HL-60 (cell line): ENCODE results near the gene NCOA5.

ENCODE experiments used
- DNase-seq, 2 experiments: peaks; one replicate each; pipeline ENCODE4 v3.0.0-alpha.2; 2010 to 2020; ENCODE audit warnings: low read depth in 1 of 2, low spot score in 1 of 2
- H3K27ac ChIP-seq: fragments of 250-450 bp; sonication (Bioruptor Pico); replicated peaks from 2 replicates; pipeline ENCODE4 v1.5.1; 2020; ENCODE audit warnings: mild to moderate bottlenecking, moderate library complexity
- H3K27me3 ChIP-seq: fragments of 250-450 bp; sonication (Bioruptor Pico); 2 replicates; pipeline ENCODE4 v1.5.1; 2021; ENCODE audit warnings: mild to moderate bottlenecking, moderate library complexity; ENCODE audit not compliant: insufficient read depth, poor library complexity, severe bottlenecking
- H3K4me3 ChIP-seq: replicated peaks from 2 replicates; pipeline ENCODE4 v1.5.1; 2011; ENCODE audit warnings: mild to moderate bottlenecking, control low read depth, low read length; ENCODE audit not compliant: insufficient read depth
- CTCF ChIP-seq: IDR thresholded peaks from one replicate; pipeline ENCODE4 v1.5.1; 2011; ENCODE audit warnings: low read length, control low read depth, inconsistent platforms; ENCODE audit not compliant: insufficient read depth
- GABPA ChIP-seq: IDR thresholded peaks from 2 replicates; pipeline ENCODE4 v1.6.1; 2012; ENCODE audit warnings: low read depth
- POLR2AphosphoS5 ChIP-seq: IDR thresholded peaks from 2 replicates; pipeline ENCODE4 v1.6.1; 2012; ENCODE audit warnings: low read depth
- REST ChIP-seq: IDR thresholded peaks from 2 replicates; pipeline ENCODE4 v1.6.1; 2012; ENCODE audit warnings: low read depth; ENCODE audit not compliant: insufficient replicate concordance
- SPI1 ChIP-seq: IDR thresholded peaks from 2 replicates; pipeline ENCODE4 v1.6.1; 2012; ENCODE audit warnings: low read depth, mild to moderate bottlenecking, borderline replicate concordance

NCOA5 gene

GRCh38 chr20:46028772-46029371 lies 60.9 kb downstream of the NCOA5 start, which contains the start of gene SLC12A5:
Gene SLC12A5, plus strand, starts transcription at chr20:46029215. Its CDS starts 130 bp downstream, at chr20:46029345.
- no peak within 1 kb of the TSS for H3K27ac ChIP-seq
- H3K4me3 ChIP-seq, result no peak within 1 kb of the TSS
- TF ChIP-seq CTCF (no peak), SPI1 (no peak), GABPA (no peak), POLR2AphosphoS5 (no peak)
- peaks cover 49% of the 10 kb centered on the region for H3K27me3 ChIP-seq
- DNase-seq, result no peak

- H3K27ac ChIP-seq, result no peak overlapping the region
- no peak for DNase-seq
- H3K4me3 ChIP-seq, result no peak overlapping the region
- H3K27me3 ChIP-seq, result peaks cover 43% of the 10 kb centered on the region
- TF ChIP-seq GABPA, result no peak
- no peak for TF ChIP-seq POLR2AphosphoS5
- no peak for TF ChIP-seq SPI1
- TF ChIP-seq CTCF, result no peak
- TF ChIP-seq REST, result no peak
Observed at GRCh38 chr20:46028110-46028509, 61.7 kb downstream of the NCOA5 start.

GRCh38 chr20:46027245-46027853 lies 62.4 kb downstream of the NCOA5 start:
- TF ChIP-seq REST (peak; percentile 96), GABPA (no peak), POLR2AphosphoS5 (no peak), CTCF (no peak), SPI1 (no peak)
- no peak overlapping the region for H3K4me3 ChIP-seq
- H3K27me3 ChIP-seq, result peaks cover 36% of the 10 kb centered on the region
- H3K27ac ChIP-seq, result no peak overlapping the region
- peak in 1 of 2 experiments; percentile 29 for DNase-seq

- DNase-seq, result no peak
- Histone ChIP-seq H3K4me3 (no peak overlapping the region), H3K27ac (no peak overlapping the region), H3K27me3 (peaks cover 24% of the 10 kb centered on the region)
- TF ChIP-seq CTCF, result no peak
- no peak for TF ChIP-seq REST
- no peak for TF ChIP-seq SPI1
- no peak for TF ChIP-seq POLR2AphosphoS5
- no peak for TF ChIP-seq GABPA
Observed at GRCh38 chr20:46025376-46025783, 64.4 kb downstream of the NCOA5 start.
